ENCODE data around the gene TBC1D5.

GRCh38 chr3:17135696-17136095, 606.7 kb downstream of the TBC1D5 start:
- TF ChIP-seq CTCF (IDR thresholded peaks at IDR 0.05) = no peak
- TF ChIP-seq POLR2A (IDR thresholded peaks at IDR 0.05) = no peak
